Measurements from ENCODE around the gene PLCL2.
A peak's percentile ranks its signal among the peaks of the same experiment; 100 is the strongest.

PLCL2 gene

GRCh38 chr3:17054301-17054981 is 169.7 kb downstream of the PLCL2 start:
- DNase-seq: peak; percentile 27

- no peak for DNase-seq
These were observed 170.2 kb downstream of the PLCL2 start for GRCh38 chr3:17054982-17055343.

- peak; percentile 39 for DNase-seq
These were observed 170.9 kb downstream of the PLCL2 start for GRCh38 chr3:17055374-17056276.

GRCh38 chr3:17057321-17057720 is 172.6 kb downstream of the PLCL2 start:
- DNase-seq: no peak

GRCh38 chr3:17059989-17060550 is 175.3 kb downstream of the PLCL2 start:
- DNase-seq: no peak

GRCh38 chr3:17061005-17061404 is 176.2 kb downstream of the PLCL2 start:
- no peak for DNase-seq

- no peak for DNase-seq
These were observed 178.0 kb downstream of the PLCL2 start for GRCh38 chr3:17062736-17063135.

GRCh38 chr3:17063596-17063995 is 178.8 kb downstream of the PLCL2 start:
- no peak for DNase-seq

GRCh38 chr3:17065315-17065714 is 180.6 kb downstream of the PLCL2 start:
- no peak for DNase-seq

GRCh38 chr3:17065881-17066280 is 181.1 kb downstream of the PLCL2 start:
- no peak for DNase-seq

GRCh38 chr3:17069754-17070153 is 185.0 kb downstream of the PLCL2 start:
- DNase-seq: no peak

- DNase-seq: no peak
These were observed 185.6 kb downstream of the PLCL2 start for GRCh38 chr3:17070161-17070959.

GRCh38 chr3:17074559-17074958 is 189.8 kb downstream of the PLCL2 start:
- DNase-seq: no peak

GRCh38 chr3:17075358-17075757 is 190.6 kb downstream of the PLCL2 start:
- no peak for DNase-seq

- DNase-seq: no peak
These were observed 191.2 kb downstream of the PLCL2 start for GRCh38 chr3:17075907-17076306.

GRCh38 chr3:17076940-17077605 is 192.3 kb downstream of the PLCL2 start:
- no peak for DNase-seq

- no peak for DNase-seq
These were observed 192.9 kb downstream of the PLCL2 start for GRCh38 chr3:17077606-17078005.

GRCh38 chr3:17078926-17079465 is 194.2 kb downstream of the PLCL2 start:
- DNase-seq: no peak

GRCh38 chr3:17079933-17080332 is 195.2 kb downstream of the PLCL2 start:
- DNase-seq: no peak

GRCh38 chr3:17081520-17081919 is 196.8 kb downstream of the PLCL2 start:
- DNase-seq: no peak

GRCh38 chr3:17087509-17087908 is 202.8 kb downstream of the PLCL2 start:
- no peak for DNase-seq

GRCh38 chr3:17088017-17088416 is 203.3 kb downstream of the PLCL2 start:
- no peak for DNase-seq

Measured in activated CD4-positive, alpha-beta T cell treated with anti-CD3 and anti-CD28 coated beads, Interleukin-2, Interleukin-6, amounts not matched to agents 100 ng/mL and 50 ng/mL, durations not matched to agents 16 hours and 8 hours (primary cell).